GM06990 (cell line): ENCODE results near the gene STARD8.

Experiments
- DNase-seq: peaks from one replicate; pipeline ENCODE4 v3.0.0-alpha.2; 2011; ENCODE audit not compliant: insufficient read length; ENCODE audit errors: extremely low read depth
- H3K27me3 ChIP-seq: replicated peaks from 2 replicates; pipeline ENCODE4 v1.6.0; 2011; ENCODE audit warnings: low read length; ENCODE audit not compliant: control insufficient read depth, insufficient read depth
- H3K36me3 ChIP-seq: 2 replicates; pipeline ENCODE4 v1.5.1; 2011; ENCODE audit warnings: low read length; ENCODE audit not compliant: control insufficient read depth, insufficient read depth
- H3K4me3 ChIP-seq: replicated peaks from 2 replicates; pipeline ENCODE4 v1.5.1; 2011; ENCODE audit warnings: low read depth, mild to moderate bottlenecking, control low read depth, low read length
- TF ChIP-seq, protein P1 (sequence below): IDR thresholded peaks from 2 replicates; pipeline ENCODE4 v1.5.1; 2011; ENCODE audit warnings: low read length, control low read depth, mild to moderate bottlenecking, inconsistent platforms; ENCODE audit not compliant: insufficient read depth, poor library complexity, severe bottlenecking

The STARD8 gene

DNA sequence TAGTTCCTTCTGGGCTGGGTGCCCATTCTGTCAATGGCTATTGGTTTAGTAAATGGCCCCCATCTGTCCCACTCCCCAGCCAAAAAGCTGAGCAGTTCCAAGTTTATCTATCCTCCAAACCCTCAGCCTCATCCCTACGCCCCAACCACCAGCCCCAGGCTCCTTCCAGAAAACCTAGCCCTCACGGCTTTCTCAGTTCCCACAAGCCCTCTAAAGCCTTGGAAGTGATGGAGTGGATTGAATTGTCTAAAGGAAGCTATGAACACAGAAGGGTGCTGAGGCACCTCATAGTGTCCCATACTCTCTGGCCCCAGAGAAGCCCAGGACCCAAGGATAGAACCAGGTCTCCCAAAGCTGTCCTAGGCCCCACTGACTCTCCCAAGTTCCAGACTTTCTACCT is 105.8 kb downstream of the STARD8 start:
- DNase-seq, result no peak
- TF ChIP-seq, protein P1, sequence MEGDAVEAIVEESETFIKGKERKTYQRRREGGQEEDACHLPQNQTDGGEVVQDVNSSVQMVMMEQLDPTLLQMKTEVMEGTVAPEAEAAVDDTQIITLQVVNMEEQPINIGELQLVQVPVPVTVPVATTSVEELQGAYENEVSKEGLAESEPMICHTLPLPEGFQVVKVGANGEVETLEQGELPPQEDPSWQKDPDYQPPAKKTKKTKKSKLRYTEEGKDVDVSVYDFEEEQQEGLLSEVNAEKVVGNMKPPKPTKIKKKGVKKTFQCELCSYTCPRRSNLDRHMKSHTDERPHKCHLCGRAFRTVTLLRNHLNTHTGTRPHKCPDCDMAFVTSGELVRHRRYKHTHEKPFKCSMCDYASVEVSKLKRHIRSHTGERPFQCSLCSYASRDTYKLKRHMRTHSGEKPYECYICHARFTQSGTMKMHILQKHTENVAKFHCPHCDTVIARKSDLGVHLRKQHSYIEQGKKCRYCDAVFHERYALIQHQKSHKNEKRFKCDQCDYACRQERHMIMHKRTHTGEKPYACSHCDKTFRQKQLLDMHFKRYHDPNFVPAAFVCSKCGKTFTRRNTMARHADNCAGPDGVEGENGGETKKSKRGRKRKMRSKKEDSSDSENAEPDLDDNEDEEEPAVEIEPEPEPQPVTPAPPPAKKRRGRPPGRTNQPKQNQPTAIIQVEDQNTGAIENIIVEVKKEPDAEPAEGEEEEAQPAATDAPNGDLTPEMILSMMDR, result no peak
- no peaks in the 10 kb centered on the region for H3K27me3 ChIP-seq
- H3K4me3 ChIP-seq, result no peak overlapping the region
- H3K36me3 ChIP-seq, result no peaks in the 10 kb centered on the region

DNA sequence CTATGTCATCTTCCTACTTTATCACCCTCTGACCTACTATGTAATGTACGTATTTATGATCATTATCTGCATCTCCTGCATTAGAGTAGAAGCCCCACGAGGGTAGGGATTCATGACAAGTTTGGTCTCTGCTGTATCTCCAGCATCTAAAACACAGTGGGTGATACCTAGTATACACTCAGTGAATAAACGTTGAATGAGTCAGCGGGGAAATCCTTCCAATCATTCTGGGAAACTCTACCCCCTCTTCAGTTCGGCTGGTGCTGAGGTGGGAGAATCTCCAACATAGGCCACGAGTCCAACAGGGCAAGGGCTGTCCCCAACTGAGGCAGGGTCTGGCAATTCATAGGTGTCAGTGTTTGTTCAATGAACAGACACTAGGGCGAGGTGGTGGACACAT is 106.9 kb downstream of the STARD8 start:
- TF ChIP-seq, protein P1, result no peak
- H3K36me3 ChIP-seq, result no peaks in the 10 kb centered on the region
- no peaks in the 10 kb centered on the region for H3K27me3 ChIP-seq
- no peak overlapping the region for H3K4me3 ChIP-seq
- DNase-seq, result no peak

DNA sequence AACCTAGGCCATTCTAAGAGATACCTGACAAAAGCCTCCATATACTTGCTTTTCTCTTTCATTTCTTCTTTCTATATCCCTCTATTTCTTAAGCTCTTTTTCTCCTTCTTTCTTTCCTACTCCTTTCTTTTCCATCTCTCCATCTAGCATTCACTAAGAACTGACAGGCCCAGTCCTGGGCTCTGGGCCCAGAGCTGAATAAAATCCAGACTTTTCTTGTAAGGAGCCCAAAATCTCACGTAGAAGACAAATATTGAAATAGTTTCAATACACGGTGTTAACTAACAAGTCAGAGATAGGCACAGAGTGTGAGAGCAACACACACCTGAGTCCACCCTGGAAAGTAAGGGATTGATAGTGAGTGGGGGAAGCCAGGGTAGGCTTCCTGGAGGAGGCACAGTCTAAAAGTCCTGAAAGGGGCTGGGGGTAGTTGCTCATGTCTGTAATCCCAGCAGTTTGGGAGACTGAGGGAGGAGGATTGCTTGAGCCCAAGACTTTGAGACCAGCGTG is 108.2 kb downstream of the STARD8 start:
- DNase-seq, result no peak
- no peaks in the 10 kb centered on the region for H3K36me3 ChIP-seq
- TF ChIP-seq, protein P1, result no peak
- no peak overlapping the region for H3K4me3 ChIP-seq
- no peaks in the 10 kb centered on the region for H3K27me3 ChIP-seq

GRCh38 chrX:68757331-68757730 is 109.9 kb downstream of the STARD8 start:
- Histone ChIP-seq H3K36me3 (no peaks in the 10 kb centered on the region), H3K27me3 (no peaks in the 10 kb centered on the region), H3K4me3 (no peak overlapping the region)
- TF ChIP-seq, protein P1, result no peak
- no peak for DNase-seq

GRCh38 chrX:68757731-68758130 is 110.3 kb downstream of the STARD8 start:
- Histone ChIP-seq H3K4me3 (no peak overlapping the region), H3K36me3 (no peaks in the 10 kb centered on the region), H3K27me3 (no peaks in the 10 kb centered on the region)
- no peak for DNase-seq
- TF ChIP-seq, protein P1, result no peak

DNA sequence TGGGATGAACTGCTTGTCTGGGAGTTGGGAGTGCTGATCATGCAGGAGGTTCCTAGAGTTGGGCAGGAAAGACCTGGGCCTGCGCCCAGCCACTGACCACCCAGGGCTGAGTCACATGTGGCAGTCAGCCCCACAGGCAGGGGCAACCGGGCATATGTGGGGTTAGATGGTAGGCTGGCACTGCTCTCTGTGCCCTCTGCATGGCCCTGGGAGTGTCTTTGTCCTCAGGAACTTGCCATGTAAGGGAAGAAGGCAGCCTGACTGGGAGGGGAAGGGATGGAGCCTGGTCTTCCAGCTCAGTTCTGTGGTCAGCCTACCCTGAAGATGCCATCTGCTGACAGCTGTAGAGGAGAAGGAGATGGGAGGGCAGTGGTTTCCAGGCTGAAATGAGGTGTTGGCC is 111.2 kb downstream of the STARD8 start:
- H3K27me3 ChIP-seq, result no peaks in the 10 kb centered on the region

More for the DNA sequence above, 111.2 kb downstream of the STARD8 start:
- TF ChIP-seq, protein P1, result no peak
- no peak overlapping the region for H3K4me3 ChIP-seq
- H3K36me3 ChIP-seq, result no peaks in the 10 kb centered on the region
- DNase-seq, result no peak
